GM23338 (cell line): ENCODE measurements around the gene TNIP1. TPM values are rescaled to one million over a fixed set of nuclear protein-coding genes. Genes with fewer than 3 reads are reported as not detected.

Source experiments
- ATAC-seq: fragments of 200-7000 bp; cut with Tn5 transposase; 3 replicates; pipeline ENCODE4 v1.9.1; 2020
- DNase-seq: peaks from one replicate; pipeline ENCODE4 v3.0.0-alpha.2; 2015; ENCODE audit warnings: low spot score
- H2AFZ ChIP-seq: fragments of 200-600 bp; sonication (generic); 2 replicates; pipeline ENCODE4 v1.8.0; 2016; ENCODE audit warnings: antibody characterized with exemption, mild to moderate bottlenecking, moderate library complexity
- H3F3A ChIP-seq: fragments of 200-600 bp; sonication (generic); replicated peaks from 2 replicates; pipeline ENCODE4 v1.8.0; 2017; ENCODE audit warnings: antibody characterized with exemption, mixed run types, low read depth
- H3K27ac ChIP-seq: fragments of 200-600 bp; sonication (generic); 2 replicates; pipeline ENCODE4 v1.6.1; 2016; ENCODE audit warnings: low read depth
- H3K27me3 ChIP-seq: fragments of 200-600 bp; sonication (generic); 2 replicates; pipeline ENCODE4 v1.8.0; 2016; ENCODE audit warnings: mild to moderate bottlenecking, mixed run types, moderate library complexity; ENCODE audit not compliant: insufficient read depth
- H3K36me3 ChIP-seq: fragments of 200-600 bp; sonication (generic); 2 replicates; pipeline ENCODE4 v1.8.0; 2016; ENCODE audit warnings: mild to moderate bottlenecking; ENCODE audit not compliant: insufficient read depth
- H3K4me1 ChIP-seq: fragments of 200-600 bp; sonication (generic); 2 replicates; pipeline ENCODE4 v1.8.0; 2016; ENCODE audit warnings: mild to moderate bottlenecking, moderate library complexity; ENCODE audit not compliant: insufficient read depth
- H3K4me2 ChIP-seq: fragments of 200-600 bp; sonication (generic); 2 replicates; pipeline ENCODE4 v1.7.1; 2017; ENCODE audit warnings: mixed run types
- H3K4me3 ChIP-seq: fragments of 200-600 bp; sonication (generic); 2 replicates; pipeline ENCODE4 v1.6.1; 2016; ENCODE audit warnings: mixed run types
- H3K79me2 ChIP-seq: fragments of 200-600 bp; sonication (generic); replicated peaks from 2 replicates; pipeline ENCODE4 v1.8.0; 2017; ENCODE audit warnings: mild to moderate bottlenecking; ENCODE audit not compliant: insufficient read depth
- H3K9me2 ChIP-seq: fragments of 200-600 bp; sonication (generic); 2 replicates; pipeline ENCODE4 v1.8.0; 2017; ENCODE audit not compliant: insufficient read depth
- H4K20me1 ChIP-seq: fragments of 200-600 bp; sonication (generic); replicated peaks from 2 replicates; pipeline ENCODE4 v1.8.0; 2017; ENCODE audit warnings: mild to moderate bottlenecking; ENCODE audit not compliant: insufficient read depth
- H3K27ac Mint-ChIP-seq: 2 replicates; pipeline ENCODE4 v1.8.0; 2020; ENCODE audit warnings: inconsistent platforms, mild to moderate bottlenecking, moderate library complexity, mixed read lengths
- H3K27me3 Mint-ChIP-seq: 3 replicates; pipeline ENCODE4 v1.8.0; 2022; ENCODE audit warnings: low read depth, mild to moderate bottlenecking, moderate library complexity, mixed read lengths, inconsistent platforms; ENCODE audit not compliant: insufficient read depth, poor library complexity
- H3K36me3 Mint-ChIP-seq: 3 replicates; pipeline ENCODE4 v1.8.0; 2021; ENCODE audit warnings: low read depth, mild to moderate bottlenecking, inconsistent platforms, moderate library complexity, mixed read lengths
- H3K4me1 Mint-ChIP-seq: 3 replicates; pipeline ENCODE4 v1.8.0; 2020; ENCODE audit warnings: mild to moderate bottlenecking, inconsistent platforms, mixed read lengths
- H3K4me3 Mint-ChIP-seq: 3 replicates; pipeline ENCODE4 v1.8.0; 2021; ENCODE audit warnings: moderate library complexity, mild to moderate bottlenecking, inconsistent platforms, mixed read lengths
- H3K9me3 Mint-ChIP-seq: 3 replicates; pipeline ENCODE4 v1.8.0; 2020; ENCODE audit warnings: moderate library complexity, mild to moderate bottlenecking, inconsistent platforms, mixed read lengths
- CREB1 ChIP-seq: fragments of 250-450 bp; sonication (Bioruptor Pico); IDR thresholded peaks from 2 replicates; pipeline ENCODE4 v1.5.0; 2020; ENCODE audit warnings: low read depth, mild to moderate bottlenecking, moderate library complexity
- EZH2 ChIP-seq: fragments of 200-600 bp; sonication (generic); IDR thresholded peaks from one replicate; pipeline ENCODE4 v1.8.0; 2017; ENCODE audit warnings: antibody characterized with exemption, mild to moderate bottlenecking, low read depth; ENCODE audit not compliant: unreplicated experiment
- EZH2phosphoT487 ChIP-seq: fragments of 200-600 bp; sonication (generic); IDR thresholded peaks from one replicate; pipeline ENCODE4 v1.8.1; 2018; ENCODE audit warnings: antibody characterized with exemption; ENCODE audit not compliant: unreplicated experiment
- JUNB ChIP-seq: IDR thresholded peaks from one replicate; pipeline ENCODE4 v1.6.1; 2016; ENCODE audit warnings: antibody characterized with exemption; ENCODE audit not compliant: unreplicated experiment
- NANOG ChIP-seq: IDR thresholded peaks from 2 replicates; pipeline ENCODE4 v1.6.1; 2016; ENCODE audit warnings: antibody characterized with exemption, borderline replicate concordance
- POLR2AphosphoS5 ChIP-seq: IDR thresholded peaks from 2 replicates; pipeline ENCODE4 v1.6.1; 2016; ENCODE audit warnings: antibody characterized with exemption, low read depth
- STAT1 ChIP-seq: IDR thresholded peaks from one replicate; pipeline ENCODE4 v1.6.1; 2016; ENCODE audit warnings: antibody characterized with exemption; ENCODE audit not compliant: unreplicated experiment
- ZNF114 ChIP-seq: fragments of 250-450 bp; sonication (Bioruptor Pico); IDR thresholded peaks from 2 replicates; pipeline ENCODE4 v1.5.0; 2020; ENCODE audit warnings: mild to moderate bottlenecking, moderate library complexity
- ZNF331 ChIP-seq: fragments of 250-450 bp; sonication (Bioruptor Pico); IDR thresholded peaks from 2 replicates; pipeline ENCODE4 v1.5.0; 2020; ENCODE audit warnings: low read depth, mild to moderate bottlenecking, moderate library complexity
- polyA plus RNA-seq: library from polyadenylated mRNA; unstranded; fragments of >200 nt; fragmentation: Nextera tagmentation; extraction: Ambion mirVana; gene quantifications from 2 replicates; pipeline ENCODE4 v1.2.1, GENCODE V29; 2016
- total RNA-seq: library from RNA; depleted of rRNA; stranded (reverse); fragments of >200 nt; shearing (Covaris generic); gene quantifications from 2 replicates; pipeline ENCODE4 v1.2.3, GENCODE V29; 2014
- TF ChIP-seq, protein P1 (sequence below): IDR thresholded peaks from 2 replicates; pipeline ENCODE4 v1.6.1; 2016; ENCODE audit warnings: antibody characterized with exemption
- TF ChIP-seq, protein P2 (sequence below), 2 experiments: fragments of 200-600 bp in 1 of 2; sonication (generic) in 1 of 2; conservative IDR thresholded peaks; 2 replicates each; pipeline versions ENCODE4 v1.5.1 to v1.6.1; 2016 to 2017; ENCODE audit warnings: antibody characterized with exemption in 2 of 2, low read depth in 2 of 2, mild to moderate bottlenecking in 2 of 2, moderate library complexity in 1 of 2
- TF ChIP-seq, protein P3 (sequence below): fragments of 250-450 bp; sonication (Bioruptor Pico); IDR thresholded peaks from 2 replicates; pipeline ENCODE4 v1.5.0; 2020; ENCODE audit warnings: mild to moderate bottlenecking, moderate library complexity
- TF ChIP-seq, protein P4 (sequence below): IDR thresholded peaks from one replicate; pipeline ENCODE4 v1.6.1; 2018; ENCODE audit warnings: antibody characterized with exemption; ENCODE audit not compliant: unreplicated experiment

TNIP1 gene
- total and polyA plus RNA-seq, 2 experiments from 2014 or later = 10.3 to 29.6 TPM

DNA sequence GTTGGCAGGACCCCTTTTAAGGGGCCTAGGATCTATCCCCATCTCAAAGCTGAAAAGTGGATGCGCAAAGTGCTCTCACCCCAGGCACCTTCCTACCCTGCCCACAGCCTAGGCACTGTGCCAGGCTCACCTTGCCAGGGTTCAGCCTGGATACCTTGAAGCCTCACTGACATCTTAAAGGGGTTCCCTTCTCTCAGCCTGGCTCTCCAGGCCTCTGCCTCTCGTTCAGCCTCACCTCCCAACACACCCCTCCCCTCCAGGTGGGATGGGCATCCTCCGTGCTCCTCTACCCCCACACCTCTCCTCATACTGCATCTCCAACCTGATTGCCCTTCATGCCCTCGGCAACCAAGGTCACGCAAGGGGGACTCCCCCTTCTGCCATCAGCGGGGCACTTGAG is 25.5 kb downstream of the TNIP1 start:
- H3K4me2 ChIP-seq = no peak overlapping the region
- no peak overlapping the region for H2AFZ ChIP-seq
- DNase-seq (no peak), ATAC-seq (no peak)
- H3K27me3 ChIP-seq = no peaks in the 10 kb centered on the region
- no peaks in the 10 kb centered on the region for H3K9me3 Mint-ChIP-seq
- TF ChIP-seq, protein P1, sequence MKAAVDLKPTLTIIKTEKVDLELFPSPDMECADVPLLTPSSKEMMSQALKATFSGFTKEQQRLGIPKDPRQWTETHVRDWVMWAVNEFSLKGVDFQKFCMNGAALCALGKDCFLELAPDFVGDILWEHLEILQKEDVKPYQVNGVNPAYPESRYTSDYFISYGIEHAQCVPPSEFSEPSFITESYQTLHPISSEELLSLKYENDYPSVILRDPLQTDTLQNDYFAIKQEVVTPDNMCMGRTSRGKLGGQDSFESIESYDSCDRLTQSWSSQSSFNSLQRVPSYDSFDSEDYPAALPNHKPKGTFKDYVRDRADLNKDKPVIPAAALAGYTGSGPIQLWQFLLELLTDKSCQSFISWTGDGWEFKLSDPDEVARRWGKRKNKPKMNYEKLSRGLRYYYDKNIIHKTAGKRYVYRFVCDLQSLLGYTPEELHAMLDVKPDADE = no peak
- no peak for TF ChIP-seq JUNB
- no peak for TF ChIP-seq NANOG
- no peak for TF ChIP-seq EZH2
- TF ChIP-seq CREB1 (CRISPR knock-in tag) = no peak
- no peak for TF ChIP-seq ZNF331 (CRISPR knock-in tag)
- TF ChIP-seq STAT1 = no peak
- TF ChIP-seq, protein P2, sequence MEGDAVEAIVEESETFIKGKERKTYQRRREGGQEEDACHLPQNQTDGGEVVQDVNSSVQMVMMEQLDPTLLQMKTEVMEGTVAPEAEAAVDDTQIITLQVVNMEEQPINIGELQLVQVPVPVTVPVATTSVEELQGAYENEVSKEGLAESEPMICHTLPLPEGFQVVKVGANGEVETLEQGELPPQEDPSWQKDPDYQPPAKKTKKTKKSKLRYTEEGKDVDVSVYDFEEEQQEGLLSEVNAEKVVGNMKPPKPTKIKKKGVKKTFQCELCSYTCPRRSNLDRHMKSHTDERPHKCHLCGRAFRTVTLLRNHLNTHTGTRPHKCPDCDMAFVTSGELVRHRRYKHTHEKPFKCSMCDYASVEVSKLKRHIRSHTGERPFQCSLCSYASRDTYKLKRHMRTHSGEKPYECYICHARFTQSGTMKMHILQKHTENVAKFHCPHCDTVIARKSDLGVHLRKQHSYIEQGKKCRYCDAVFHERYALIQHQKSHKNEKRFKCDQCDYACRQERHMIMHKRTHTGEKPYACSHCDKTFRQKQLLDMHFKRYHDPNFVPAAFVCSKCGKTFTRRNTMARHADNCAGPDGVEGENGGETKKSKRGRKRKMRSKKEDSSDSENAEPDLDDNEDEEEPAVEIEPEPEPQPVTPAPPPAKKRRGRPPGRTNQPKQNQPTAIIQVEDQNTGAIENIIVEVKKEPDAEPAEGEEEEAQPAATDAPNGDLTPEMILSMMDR (conservative IDR thresholded peaks at IDR 0.05; ENCODE audit: low read depth in 2 of 2) = no peak
- no peak for TF ChIP-seq POLR2AphosphoS5
- TF ChIP-seq ZNF114 (CRISPR knock-in tag) = no peak
- TF ChIP-seq, protein P3, sequence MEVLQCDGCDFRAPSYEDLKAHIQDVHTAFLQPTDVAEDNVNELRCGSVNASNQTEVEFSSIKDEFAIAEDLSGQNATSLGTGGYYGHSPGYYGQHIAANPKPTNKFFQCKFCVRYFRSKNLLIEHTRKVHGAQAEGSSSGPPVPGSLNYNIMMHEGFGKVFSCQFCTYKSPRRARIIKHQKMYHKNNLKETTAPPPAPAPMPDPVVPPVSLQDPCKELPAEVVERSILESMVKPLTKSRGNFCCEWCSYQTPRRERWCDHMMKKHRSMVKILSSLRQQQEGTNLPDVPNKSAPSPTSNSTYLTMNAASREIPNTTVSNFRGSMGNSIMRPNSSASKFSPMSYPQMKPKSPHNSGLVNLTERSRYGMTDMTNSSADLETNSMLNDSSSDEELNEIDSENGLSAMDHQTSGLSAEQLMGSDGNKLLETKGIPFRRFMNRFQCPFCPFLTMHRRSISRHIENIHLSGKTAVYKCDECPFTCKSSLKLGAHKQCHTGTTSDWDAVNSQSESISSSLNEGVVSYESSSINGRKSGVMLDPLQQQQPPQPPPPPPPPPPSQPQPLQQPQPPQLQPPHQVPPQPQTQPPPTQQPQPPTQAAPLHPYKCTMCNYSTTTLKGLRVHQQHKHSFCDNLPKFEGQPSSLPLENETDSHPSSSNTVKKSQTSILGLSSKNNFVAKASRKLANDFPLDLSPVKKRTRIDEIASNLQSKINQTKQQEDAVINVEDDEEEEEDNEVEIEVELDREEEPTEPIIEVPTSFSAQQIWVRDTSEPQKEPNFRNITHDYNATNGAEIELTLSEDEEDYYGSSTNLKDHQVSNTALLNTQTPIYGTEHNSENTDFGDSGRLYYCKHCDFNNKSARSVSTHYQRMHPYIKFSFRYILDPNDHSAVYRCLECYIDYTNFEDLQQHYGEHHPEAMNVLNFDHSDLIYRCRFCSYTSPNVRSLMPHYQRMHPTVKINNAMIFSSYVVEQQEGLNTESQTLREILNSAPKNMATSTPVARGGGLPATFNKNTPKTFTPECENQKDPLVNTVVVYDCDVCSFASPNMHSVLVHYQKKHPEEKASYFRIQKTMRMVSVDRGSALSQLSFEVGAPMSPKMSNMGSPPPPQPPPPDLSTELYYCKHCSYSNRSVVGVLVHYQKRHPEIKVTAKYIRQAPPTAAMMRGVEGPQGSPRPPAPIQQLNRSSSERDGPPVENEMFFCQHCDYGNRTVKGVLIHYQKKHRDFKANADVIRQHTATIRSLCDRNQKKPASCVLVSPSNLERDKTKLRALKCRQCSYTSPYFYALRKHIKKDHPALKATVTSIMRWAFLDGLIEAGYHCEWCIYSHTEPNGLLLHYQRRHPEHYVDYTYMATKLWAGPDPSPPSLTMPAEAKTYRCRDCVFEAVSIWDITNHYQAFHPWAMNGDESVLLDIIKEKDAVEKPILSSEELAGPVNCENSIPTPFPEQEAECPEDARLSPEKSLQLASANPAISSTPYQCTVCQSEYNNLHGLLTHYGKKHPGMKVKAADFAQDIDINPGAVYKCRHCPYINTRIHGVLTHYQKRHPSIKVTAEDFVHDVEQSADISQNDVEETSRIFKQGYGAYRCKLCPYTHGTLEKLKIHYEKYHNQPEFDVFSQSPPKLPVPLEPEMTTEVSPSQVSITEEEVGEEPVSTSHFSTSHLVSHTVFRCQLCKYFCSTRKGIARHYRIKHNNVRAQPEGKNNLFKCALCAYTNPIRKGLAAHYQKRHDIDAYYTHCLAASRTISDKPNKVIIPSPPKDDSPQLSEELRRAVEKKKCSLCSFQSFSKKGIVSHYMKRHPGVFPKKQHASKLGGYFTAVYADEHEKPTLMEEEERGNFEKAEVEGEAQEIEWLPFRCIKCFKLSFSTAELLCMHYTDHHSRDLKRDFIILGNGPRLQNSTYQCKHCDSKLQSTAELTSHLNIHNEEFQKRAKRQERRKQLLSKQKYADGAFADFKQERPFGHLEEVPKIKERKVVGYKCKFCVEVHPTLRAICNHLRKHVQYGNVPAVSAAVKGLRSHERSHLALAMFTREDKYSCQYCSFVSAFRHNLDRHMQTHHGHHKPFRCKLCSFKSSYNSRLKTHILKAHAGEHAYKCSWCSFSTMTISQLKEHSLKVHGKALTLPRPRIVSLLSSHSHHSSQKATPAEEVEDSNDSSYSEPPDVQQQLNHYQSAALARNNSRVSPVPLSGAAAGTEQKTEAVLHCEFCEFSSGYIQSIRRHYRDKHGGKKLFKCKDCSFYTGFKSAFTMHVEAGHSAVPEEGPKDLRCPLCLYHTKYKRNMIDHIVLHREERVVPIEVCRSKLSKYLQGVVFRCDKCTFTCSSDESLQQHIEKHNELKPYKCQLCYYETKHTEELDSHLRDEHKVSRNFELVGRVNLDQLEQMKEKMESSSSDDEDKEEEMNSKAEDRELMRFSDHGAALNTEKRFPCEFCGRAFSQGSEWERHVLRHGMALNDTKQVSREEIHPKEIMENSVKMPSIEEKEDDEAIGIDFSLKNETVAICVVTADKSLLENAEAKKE = no peak
- TF ChIP-seq EZH2phosphoT487 = no peak
- TF ChIP-seq, protein P4, sequence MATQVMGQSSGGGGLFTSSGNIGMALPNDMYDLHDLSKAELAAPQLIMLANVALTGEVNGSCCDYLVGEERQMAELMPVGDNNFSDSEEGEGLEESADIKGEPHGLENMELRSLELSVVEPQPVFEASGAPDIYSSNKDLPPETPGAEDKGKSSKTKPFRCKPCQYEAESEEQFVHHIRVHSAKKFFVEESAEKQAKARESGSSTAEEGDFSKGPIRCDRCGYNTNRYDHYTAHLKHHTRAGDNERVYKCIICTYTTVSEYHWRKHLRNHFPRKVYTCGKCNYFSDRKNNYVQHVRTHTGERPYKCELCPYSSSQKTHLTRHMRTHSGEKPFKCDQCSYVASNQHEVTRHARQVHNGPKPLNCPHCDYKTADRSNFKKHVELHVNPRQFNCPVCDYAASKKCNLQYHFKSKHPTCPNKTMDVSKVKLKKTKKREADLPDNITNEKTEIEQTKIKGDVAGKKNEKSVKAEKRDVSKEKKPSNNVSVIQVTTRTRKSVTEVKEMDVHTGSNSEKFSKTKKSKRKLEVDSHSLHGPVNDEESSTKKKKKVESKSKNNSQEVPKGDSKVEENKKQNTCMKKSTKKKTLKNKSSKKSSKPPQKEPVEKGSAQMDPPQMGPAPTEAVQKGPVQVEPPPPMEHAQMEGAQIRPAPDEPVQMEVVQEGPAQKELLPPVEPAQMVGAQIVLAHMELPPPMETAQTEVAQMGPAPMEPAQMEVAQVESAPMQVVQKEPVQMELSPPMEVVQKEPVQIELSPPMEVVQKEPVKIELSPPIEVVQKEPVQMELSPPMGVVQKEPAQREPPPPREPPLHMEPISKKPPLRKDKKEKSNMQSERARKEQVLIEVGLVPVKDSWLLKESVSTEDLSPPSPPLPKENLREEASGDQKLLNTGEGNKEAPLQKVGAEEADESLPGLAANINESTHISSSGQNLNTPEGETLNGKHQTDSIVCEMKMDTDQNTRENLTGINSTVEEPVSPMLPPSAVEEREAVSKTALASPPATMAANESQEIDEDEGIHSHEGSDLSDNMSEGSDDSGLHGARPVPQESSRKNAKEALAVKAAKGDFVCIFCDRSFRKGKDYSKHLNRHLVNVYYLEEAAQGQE = no peak
- no peaks in the 10 kb centered on the region for H3K79me2 ChIP-seq
- no peaks in the 10 kb centered on the region for H3F3A ChIP-seq
- H3K9me2 ChIP-seq = no peaks in the 10 kb centered on the region
- no peaks in the 10 kb centered on the region; the same call in none of the 2 replicates for H4K20me1 ChIP-seq
- peaks cover 3% of the 10 kb centered on the region; the same call in 1 of the 3 replicates for H3K4me1 Mint-ChIP-seq
- H3K36me3 ChIP-seq = no peaks in the 10 kb centered on the region
- no peaks in the 10 kb centered on the region for H3K4me1 ChIP-seq
- no peak overlapping the region for H3K4me3 Mint-ChIP-seq
- H3K27me3 Mint-ChIP-seq = peaks cover 4% of the 10 kb centered on the region
- no peak overlapping the region for H3K4me3 ChIP-seq
- H3K27ac Mint-ChIP-seq = no peak overlapping the region; the same call in 1 of the 2 replicates
- no peak overlapping the region for H3K27ac ChIP-seq
- peaks cover 4% of the 10 kb centered on the region; the same call in 1 of the 3 replicates for H3K36me3 Mint-ChIP-seq
